ENCODE results near the gene YTHDF1.

YTHDF1 gene

GRCh38 chr20:63204362-63204761, 11.6 kb downstream of the YTHDF1 start:
- DNase-seq: no peak

GRCh38 chr20:63202811-63203526, 13.0 kb downstream of the YTHDF1 start:
- DNase-seq: no peak

GRCh38 chr20:63202021-63202420, 13.9 kb downstream of the YTHDF1 start:
- no peak for DNase-seq

- no peak for DNase-seq
These were observed 17.3 kb downstream of the YTHDF1 start for GRCh38 chr20:63198606-63199005.

GRCh38 chr20:63196768-63197470, 19.0 kb downstream of the YTHDF1 start:
- DNase-seq: no peak

GRCh38 chr20:63194797-63195173, 21.1 kb downstream of the YTHDF1 start:
- no peak for DNase-seq

- no peak for DNase-seq
These were observed 21.7 kb downstream of the YTHDF1 start for GRCh38 chr20:63194007-63194796.

- DNase-seq: no peak
These were observed 23.2 kb downstream of the YTHDF1 start for GRCh38 chr20:63192721-63193120.

- DNase-seq: peak; percentile 94
These were observed 24.5 kb downstream of the YTHDF1 start for GRCh38 chr20:63191400-63191799.

- DNase-seq: no peak
These were observed 25.1 kb downstream of the YTHDF1 start for GRCh38 chr20:63190828-63191227.

GRCh38 chr20:63189846-63190559, 25.9 kb downstream of the YTHDF1 start:
- DNase-seq: no peak

GRCh38 chr20:63189322-63189642, 26.6 kb downstream of the YTHDF1 start:
- DNase-seq: no peak

- no peak for DNase-seq
These were observed 27.1 kb downstream of the YTHDF1 start for GRCh38 chr20:63188641-63189321.

- DNase-seq: no peak
These were observed 27.8 kb downstream of the YTHDF1 start for GRCh38 chr20:63188159-63188442.

- no peak for DNase-seq
These were observed 28.4 kb downstream of the YTHDF1 start for GRCh38 chr20:63187338-63188158.

GRCh38 chr20:63186528-63187316, 29.2 kb downstream of the YTHDF1 start:
- no peak for DNase-seq

- no peak for DNase-seq
These were observed 29.8 kb downstream of the YTHDF1 start for GRCh38 chr20:63186084-63186483.

- no peak for DNase-seq
These were observed 30.6 kb downstream of the YTHDF1 start for GRCh38 chr20:63185215-63185796.

- peak; percentile 34 for DNase-seq
These were observed 32.3 kb downstream of the YTHDF1 start for GRCh38 chr20:63183422-63184146.

GRCh38 chr20:63182946-63183415, 33.0 kb downstream of the YTHDF1 start:
- DNase-seq: no peak
